Kidney (tissue), 14 donors: Measurements from ENCODE around the gene SULT4A1. TPM values are rescaled to one million over a fixed set of nuclear protein-coding genes. Genes with fewer than 3 reads are reported as not detected.

Source experiments
- DNase-seq, 5 donors: peaks; one replicate each; pipeline ENCODE4 v3.0.0-alpha.2; 2013 to 2020
- FAIRE-seq: peaks from 2 replicates; lab custom pipeline; 2012; peaks lifted over from hg19 to GRCh38; lab: Jason Lieb, UNC
- H3K27ac ChIP-seq, 2 donors: one replicate each; pipeline ENCODE4 v1.7.0; 2013; ENCODE audit warnings: low read depth in 2 of 2, low read length in 2 of 2, inconsistent platforms in 1 of 2
- H3K27me3 ChIP-seq: one replicate; pipeline ENCODE4 v1.7.1; 2013; ENCODE audit warnings: low read length, inconsistent platforms; ENCODE audit not compliant: control insufficient read depth, insufficient read depth
- H3K36me3 ChIP-seq, 3 donors: one replicate each; pipeline versions ENCODE4 v1.7.0 to v1.7.1; 2013; ENCODE audit warnings: low read length in 3 of 3, control low read depth in 1 of 3, inconsistent platforms in 1 of 3; ENCODE audit not compliant: insufficient read depth in 3 of 3, control insufficient read depth in 2 of 3
- H3K4me1 ChIP-seq, 3 donors: one replicate each; pipeline versions ENCODE4 v1.7.0 to v1.7.1; 2013; ENCODE audit warnings: low read length in 3 of 3, inconsistent platforms in 1 of 3, low read depth in 1 of 3; ENCODE audit not compliant: control insufficient read depth in 2 of 3, insufficient read depth in 2 of 3
- H3K4me3 ChIP-seq, 3 donors: one replicate each; pipeline versions ENCODE4 v1.7.0 to v1.8.1; 2013; ENCODE audit warnings: low read length in 3 of 3, control low read depth in 1 of 3, inconsistent platforms in 1 of 3
- H3K9ac ChIP-seq, 3 donors: one replicate each; pipeline versions ENCODE4 v1.7.0 to v1.7.1; 2013; ENCODE audit warnings: low read length in 3 of 3, control low read depth in 1 of 3, inconsistent platforms in 1 of 3
- H3K9me3 ChIP-seq, 3 donors: one replicate each; pipeline versions ENCODE4 v1.7.0 to v1.7.1; 2013; ENCODE audit warnings: low read length in 3 of 3, control low read depth in 1 of 3, inconsistent platforms in 1 of 3; ENCODE audit not compliant: control insufficient read depth in 2 of 3, insufficient read depth in 1 of 3
- CTCF ChIP-seq: IDR thresholded peaks from 3 replicates; pipeline ENCODE4 v1.5.1; 2012; ENCODE audit warnings: mild to moderate bottlenecking, moderate library complexity, borderline replicate concordance; ENCODE audit not compliant: insufficient read depth; ENCODE audit errors: extremely low read depth
- intact Hi-C: fragments of 100-400 bp; cut with DNase I; formaldehyde crosslinking; loops from one replicate; pipeline ENCODE4 v1.11.1; 2022
- polyA plus RNA-seq: library from polyadenylated mRNA; stranded (reverse); fragments of 350-450 nt; fragmentation: Illumina TruSeq; extraction: RNeasy Lipid Tissue Mini Kit (QIAGEN cat#74804); gene quantifications from one replicate; pipeline ENCODE4 v1.2.3, GENCODE V29; 2014; ENCODE audit warnings: low read depth, low replicate concordance; ENCODE audit not compliant: insufficient read depth
- total RNA-seq: library from RNA; stranded (reverse); fragmentation: NEBNext Ultra II Directional; extraction: Animal tissue kit (Norgen Biotek cat#: 25700); gene quantifications from one replicate; pipeline ENCODE4 v1.2.1, GENCODE V29; 2021
- donor health status: control.
- donor health status: control.
- donor health status: control.
- donor health status: control.
- donor health status: control.
- donor health status: DM: yes; HTN: yes; CAD: no.
- donor health status: Normal renal cell carcinoma (clear cell type).

SULT4A1 gene
- total and polyA plus RNA-seq, 2 donors from 2014 or later = 0.52 to 0.57 TPM

DNA sequence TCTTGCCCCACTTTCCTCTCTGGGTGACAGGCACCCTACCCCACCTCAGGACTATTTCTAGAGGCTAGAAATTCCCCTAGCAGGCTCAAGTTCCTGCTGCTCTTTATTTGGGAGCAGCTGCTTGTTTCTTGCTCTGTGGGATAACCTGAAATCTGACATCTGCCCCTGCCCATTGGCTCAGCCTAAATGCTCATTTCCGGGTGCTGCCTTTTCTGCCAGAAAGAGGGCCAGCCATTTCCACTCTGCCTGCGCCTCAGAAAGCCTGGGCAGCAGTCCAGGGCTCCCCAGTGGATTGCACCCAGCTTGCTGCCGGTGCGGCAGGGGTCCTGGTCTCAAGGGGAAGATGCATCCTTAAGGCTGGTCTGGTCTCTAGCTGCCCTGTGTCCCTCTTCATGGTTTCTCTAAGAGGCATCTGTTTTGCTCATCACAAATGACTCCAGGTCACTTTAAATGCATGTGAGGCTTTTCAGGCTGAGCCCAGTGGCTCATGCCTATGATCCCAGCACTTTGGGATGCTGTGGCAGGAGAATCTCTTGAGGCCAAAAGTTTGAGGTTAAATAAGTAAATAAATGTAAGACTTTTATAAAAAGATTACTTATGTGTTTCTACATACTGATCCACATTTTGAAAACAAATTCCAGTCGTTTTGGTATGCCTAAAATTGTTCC is 39.8 kb upstream of the SULT4A1 start:
- no peaks in the 10 kb centered on the region for H3K4me1 ChIP-seq
- H3K27me3 ChIP-seq = no peaks in the 10 kb centered on the region
- intact Hi-C loops = no loop called here
- no peaks in the 10 kb centered on the region for H3K9me3 ChIP-seq
- no peak overlapping the region for H3K27ac ChIP-seq
- FAIRE-seq = no peak
- no peak for DNase-seq
- no peaks in the 10 kb centered on the region for H3K36me3 ChIP-seq
- no peak for TF ChIP-seq CTCF
- no peak overlapping the region for H3K9ac ChIP-seq
- no peak overlapping the region for H3K4me3 ChIP-seq

DNA sequence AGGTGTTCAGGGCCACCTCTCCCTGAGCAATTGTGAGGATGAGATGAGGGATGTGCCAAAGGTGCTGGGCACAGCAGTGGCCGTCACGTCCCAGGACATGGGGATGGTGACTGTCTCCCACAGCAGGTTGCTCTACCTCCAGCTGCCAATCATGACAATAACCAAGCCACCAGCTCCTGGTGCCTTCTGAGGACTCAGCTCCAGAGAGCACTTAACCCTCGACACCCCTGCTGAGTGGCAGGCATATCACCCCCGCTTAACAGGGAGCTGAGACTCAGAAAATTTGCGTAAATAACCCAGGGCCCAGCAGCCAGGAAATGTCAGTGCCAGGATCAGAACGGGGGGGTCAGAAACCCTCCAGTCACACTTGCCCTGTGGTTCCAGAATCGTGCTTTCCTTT is 37.9 kb upstream of the SULT4A1 start:
- Histone ChIP-seq H3K4me3 (no peak overlapping the region), H3K27ac (no peak overlapping the region), H3K9ac (no peak overlapping the region), H3K27me3 (no peaks in the 10 kb centered on the region), H3K9me3 (no peaks in the 10 kb centered on the region), H3K36me3 (no peaks in the 10 kb centered on the region), H3K4me1 (no peaks in the 10 kb centered on the region)
- intact Hi-C loops = no loop called here
- no peak for TF ChIP-seq CTCF
- FAIRE-seq (no peak), DNase-seq (no peak)

GRCh38 chr22:43897751-43898261 is 35.5 kb upstream of the SULT4A1 start:
- FAIRE-seq = no peak
- H3K27me3 ChIP-seq = no peaks in the 10 kb centered on the region

More at GRCh38 chr22:43897751-43898261, 35.5 kb upstream of the SULT4A1 start:
- intact Hi-C loops = no loop called here
- no peak for TF ChIP-seq CTCF
- no peaks in the 10 kb centered on the region for H3K9me3 ChIP-seq
- no peak overlapping the region for H3K4me3 ChIP-seq
- H3K36me3 ChIP-seq = no peaks in the 10 kb centered on the region
- no peaks in the 10 kb centered on the region for H3K4me1 ChIP-seq
- no peak for DNase-seq
- H3K9ac ChIP-seq = no peak overlapping the region
- H3K27ac ChIP-seq = no peak overlapping the region
